H9 (cell line): ENCODE measurements around the gene CLK3. TPM values are rescaled to one million over a fixed set of nuclear protein-coding genes. Genes with fewer than 3 reads are reported as not detected.

ENCODE experiments used
- DNase-seq: peaks from one replicate; pipeline ENCODE4 v3.0.0-alpha.2; 2017
- H2AFZ ChIP-seq: one replicate; pipeline ENCODE4 v1.6.1; 2013; ENCODE audit warnings: mild to moderate bottlenecking, low read length, control low read depth, moderate library complexity
- H2AK5ac ChIP-seq: 2 replicates; pipeline ENCODE4 v1.6.1; 2013; ENCODE audit warnings: low read length, control low read depth, mixed read lengths; ENCODE audit not compliant: insufficient read length
- H2BK120ac ChIP-seq: one replicate; pipeline ENCODE4 v1.6.1; 2013; ENCODE audit warnings: low read depth, mild to moderate bottlenecking, low read length, control low read depth, inconsistent platforms; ENCODE audit not compliant: poor library complexity, severe bottlenecking
- H2BK12ac ChIP-seq: 2 replicates; pipeline ENCODE4 v1.6.1; 2013; ENCODE audit warnings: low read length, control low read depth, mixed read lengths, low read depth; ENCODE audit not compliant: insufficient read length
- H2BK15ac ChIP-seq: 2 replicates; pipeline ENCODE4 v1.6.1; 2013; ENCODE audit warnings: low read depth, low read length, control low read depth
- H2BK20ac ChIP-seq: one replicate; pipeline ENCODE4 v1.6.1; 2013; ENCODE audit warnings: low read depth, mild to moderate bottlenecking, low read length, control low read depth, inconsistent platforms; ENCODE audit not compliant: poor library complexity, severe bottlenecking
- H2BK5ac ChIP-seq: 2 replicates; pipeline ENCODE4 v1.6.1; 2013; ENCODE audit warnings: low read length, control low read depth, mixed read lengths; ENCODE audit not compliant: insufficient read length
- H3K14ac ChIP-seq: 2 replicates; pipeline ENCODE4 v1.6.1; 2013; ENCODE audit warnings: low read length, control low read depth; ENCODE audit not compliant: insufficient read depth
- H3K18ac ChIP-seq: 2 replicates; pipeline ENCODE4 v1.6.1; 2013; ENCODE audit warnings: low read depth, mild to moderate bottlenecking, mixed read lengths, low read length, control low read depth; ENCODE audit not compliant: insufficient read length
- H3K23ac ChIP-seq: 2 replicates; pipeline ENCODE4 v1.6.1; 2013; ENCODE audit warnings: low read length, control low read depth, mixed read lengths, low read depth; ENCODE audit not compliant: insufficient read length
- H3K23me2 ChIP-seq: 2 replicates; pipeline ENCODE4 v1.6.1; 2013; ENCODE audit warnings: low read depth, mild to moderate bottlenecking, mixed read lengths, low read length, control low read depth; ENCODE audit not compliant: insufficient read length, poor library complexity, severe bottlenecking
- H3K27ac ChIP-seq: 2 replicates; pipeline ENCODE4 v1.5.1; 2013; ENCODE audit warnings: low read length, control low read depth, mixed read lengths, low read depth; ENCODE audit not compliant: insufficient read length
- H3K27me3 ChIP-seq: 2 replicates; pipeline ENCODE4 v1.6.1; 2013; ENCODE audit warnings: low read length, control low read depth, inconsistent platforms; ENCODE audit not compliant: insufficient read depth
- H3K4ac ChIP-seq: 2 replicates; pipeline ENCODE4 v1.6.1; 2013; ENCODE audit warnings: low read depth, mild to moderate bottlenecking, control low read depth, inconsistent platforms, low read length, moderate library complexity
- H3K4me1 ChIP-seq: 2 replicates; pipeline ENCODE4 v1.6.1; 2013; ENCODE audit warnings: low read length, control low read depth, inconsistent platforms; ENCODE audit not compliant: insufficient read depth
- H3K4me2 ChIP-seq: 2 replicates; pipeline ENCODE4 v1.6.1; 2013; ENCODE audit warnings: low read length, control low read depth, mixed read lengths; ENCODE audit not compliant: insufficient read length, insufficient read depth
- H3K56ac ChIP-seq: 2 replicates; pipeline ENCODE4 v1.6.1; 2013; ENCODE audit warnings: low read depth, mild to moderate bottlenecking, mixed read lengths, low read length, control low read depth; ENCODE audit not compliant: insufficient read length
- H3K79me1 ChIP-seq: 2 replicates; pipeline ENCODE4 v1.6.1; 2013; ENCODE audit warnings: low read depth, mild to moderate bottlenecking, moderate library complexity, low read length, control low read depth, inconsistent platforms; ENCODE audit not compliant: insufficient read depth, poor library complexity, severe bottlenecking
- H3K79me2 ChIP-seq: 2 replicates; pipeline ENCODE4 v1.6.1; 2013; ENCODE audit warnings: low read length, control low read depth, inconsistent platforms; ENCODE audit not compliant: insufficient read depth
- H3K9ac ChIP-seq: 2 replicates; pipeline ENCODE4 v1.6.1; 2013; ENCODE audit warnings: low read length, control low read depth, mixed read lengths; ENCODE audit not compliant: insufficient read length; ENCODE audit errors: extremely low read depth
- H3K9me3 ChIP-seq: one replicate; pipeline ENCODE4 v1.6.1; 2013; ENCODE audit warnings: low read depth, low read length, inconsistent platforms; ENCODE audit not compliant: control insufficient read depth
- H3T11ph ChIP-seq: one replicate; pipeline ENCODE4 v1.6.1; 2013; ENCODE audit warnings: mild to moderate bottlenecking, low read length, control low read depth, inconsistent platforms
- H4K20me1 ChIP-seq: one replicate; pipeline ENCODE4 v1.6.1; 2013; ENCODE audit not compliant: control insufficient read depth, insufficient read length, insufficient read depth
- H4K5ac ChIP-seq: 2 replicates; pipeline ENCODE4 v1.6.1; 2013; ENCODE audit warnings: low read depth, mild to moderate bottlenecking, mixed read lengths, low read length, control low read depth; ENCODE audit not compliant: insufficient read length
- H4K8ac ChIP-seq: replicated peaks from 2 replicates; pipeline ENCODE4 v1.6.1; 2013; ENCODE audit warnings: low read length, control low read depth, mixed read lengths, low read depth; ENCODE audit not compliant: insufficient read length
- H4K91ac ChIP-seq: 2 replicates; pipeline ENCODE4 v1.6.1; 2013; ENCODE audit warnings: low read depth, mild to moderate bottlenecking, moderate library complexity, mixed read lengths, low read length, control low read depth; ENCODE audit not compliant: insufficient read length
- H3K27ac Mint-ChIP-seq, 3 experiments: 2 replicates in 2 of 3; 3 replicates in 1 of 3; pipeline ENCODE4 v1.8.0; 2020 to 2021; ENCODE audit warnings: mixed read lengths in 3 of 3, mild to moderate bottlenecking in 1 of 3, moderate library complexity in 1 of 3
- H3K27me3 Mint-ChIP-seq: 2 replicates; pipeline ENCODE4 v1.8.0; 2021; ENCODE audit warnings: low read depth, mild to moderate bottlenecking, moderate library complexity, mixed read lengths
- H3K36me3 Mint-ChIP-seq, 3 experiments: 2 replicates in 2 of 3; 3 replicates in 1 of 3; pipeline ENCODE4 v1.8.0; 2020 to 2021; ENCODE audit warnings: low read depth in 3 of 3, mixed read lengths in 3 of 3; ENCODE audit not compliant: insufficient read depth in 1 of 3
- H3K4me1 Mint-ChIP-seq, 2 experiments: 2 replicates each; pipeline ENCODE4 v1.8.0; 2020; ENCODE audit warnings: mixed read lengths in 2 of 2
- H3K4me3 Mint-ChIP-seq, 2 experiments: 2 replicates in 1 of 2; 3 replicates in 1 of 2; pipeline ENCODE4 v1.8.0; 2020 to 2021; ENCODE audit warnings: mild to moderate bottlenecking in 2 of 2, mixed read lengths in 2 of 2, moderate library complexity in 1 of 2
- H3K9me3 Mint-ChIP-seq, 2 experiments: 2 replicates in 1 of 2; 3 replicates in 1 of 2; pipeline ENCODE4 v1.8.0; 2020; ENCODE audit warnings: mild to moderate bottlenecking in 2 of 2, mixed read lengths in 2 of 2, moderate library complexity in 1 of 2
- WGBS: extraction: QIAGEN DNeasy Blood & Tissue Kit; methylation state at CpG from one replicate; pipeline ENCODE4 v1.1.7; 2013; ENCODE audit warnings: missing lambda C conversion rate, low lambda C conversion rate, mixed read lengths; ENCODE audit not compliant: insufficient read length; ENCODE audit errors: extremely low coverage; 5-methylcytosine and 5-hydroxymethylcytosine counted together
- total RNA-seq: library from RNA; stranded (reverse); gene quantifications from 2 replicates; pipeline ENCODE4 v1.2.1, GENCODE V29; 2021
- TF ChIP-seq, protein P1 (sequence below): fragments of 200-600 bp; sonication (generic); conservative IDR thresholded peaks from 3 replicates; pipeline ENCODE4 v1.8.0; 2021; ENCODE audit warnings: antibody characterized with exemption, mild to moderate bottlenecking

CLK3 gene
- total RNA-seq, 1 experiment from 2014 or later, result 40.8 TPM

GRCh38 chr15:74630284-74631086 is 14.8 kb downstream of the CLK3 start:
- Histone ChIP-seq H4K8ac (no peak overlapping the region), H3K9me3 (no peaks in the 10 kb centered on the region), H4K91ac (no peak overlapping the region), H2BK120ac (no peak overlapping the region), H2AK5ac (no peak overlapping the region), H4K20me1 (no peaks in the 10 kb centered on the region), H3K27ac (no peak overlapping the region), H3K4me2 (no peak overlapping the region), H3K23ac (no peak overlapping the region), H4K5ac (no peak overlapping the region), H2BK15ac (no peak overlapping the region), H3K14ac (no peak overlapping the region), H3K4ac (no peak overlapping the region), H3K23me2 (no peaks in the 10 kb centered on the region), H2BK12ac (no peak overlapping the region), H3K56ac (no peak overlapping the region), H3K27me3 (no peaks in the 10 kb centered on the region), H2BK5ac (no peak overlapping the region), H2BK20ac (no peak overlapping the region), H3K9ac (no peak overlapping the region), H3K18ac (no peak overlapping the region), H3T11ph (no peak overlapping the region), H2AFZ (no peak overlapping the region), H3K79me1 (no peaks in the 10 kb centered on the region), H3K79me2 (no peaks in the 10 kb centered on the region), H3K4me1 (no peaks in the 10 kb centered on the region)
- DNase-seq, result peak; percentile 23
- WGBS, result no CpG with 5 or more reads among the region's 6 CpGs
- no peak overlapping the region for H3K27ac Mint-ChIP-seq
- H3K27me3 Mint-ChIP-seq, result no peaks in the 10 kb centered on the region; the same call in 1 of the 2 replicates
- no peaks in the 10 kb centered on the region for H3K9me3 Mint-ChIP-seq
- TF ChIP-seq, protein P1, sequence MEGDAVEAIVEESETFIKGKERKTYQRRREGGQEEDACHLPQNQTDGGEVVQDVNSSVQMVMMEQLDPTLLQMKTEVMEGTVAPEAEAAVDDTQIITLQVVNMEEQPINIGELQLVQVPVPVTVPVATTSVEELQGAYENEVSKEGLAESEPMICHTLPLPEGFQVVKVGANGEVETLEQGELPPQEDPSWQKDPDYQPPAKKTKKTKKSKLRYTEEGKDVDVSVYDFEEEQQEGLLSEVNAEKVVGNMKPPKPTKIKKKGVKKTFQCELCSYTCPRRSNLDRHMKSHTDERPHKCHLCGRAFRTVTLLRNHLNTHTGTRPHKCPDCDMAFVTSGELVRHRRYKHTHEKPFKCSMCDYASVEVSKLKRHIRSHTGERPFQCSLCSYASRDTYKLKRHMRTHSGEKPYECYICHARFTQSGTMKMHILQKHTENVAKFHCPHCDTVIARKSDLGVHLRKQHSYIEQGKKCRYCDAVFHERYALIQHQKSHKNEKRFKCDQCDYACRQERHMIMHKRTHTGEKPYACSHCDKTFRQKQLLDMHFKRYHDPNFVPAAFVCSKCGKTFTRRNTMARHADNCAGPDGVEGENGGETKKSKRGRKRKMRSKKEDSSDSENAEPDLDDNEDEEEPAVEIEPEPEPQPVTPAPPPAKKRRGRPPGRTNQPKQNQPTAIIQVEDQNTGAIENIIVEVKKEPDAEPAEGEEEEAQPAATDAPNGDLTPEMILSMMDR, result no peak
- H3K4me3 Mint-ChIP-seq, result no peak overlapping the region
- peaks cover 28 to 68% (median 61%) of the 10 kb centered on the region in 3 experiments; a peak in 6 of 7 replicates for H3K36me3 Mint-ChIP-seq
- no peaks in the 10 kb centered on the region for H3K4me1 Mint-ChIP-seq
